ENCODE results near the gene CCDC73.
A peak's percentile ranks its signal among the peaks of the same experiment; 100 is the strongest.
"Not testable (repeated sequence)": the region's sequence is repeated elsewhere in the genome, so short reads cannot be mapped to it uniquely, and the experiment has no call there.

The CCDC73 gene

GRCh38 chr11:32792948-32793475 is 1.4 kb downstream of the CCDC73 start:
- peak; percentile 18 for DNase-seq

GRCh38 chr11:32792111-32792947 is 2.1 kb downstream of the CCDC73 start:
- DNase-seq, result no peak

- no peak for DNase-seq
Observed at GRCh38 chr11:32790916-32791315, 3.5 kb downstream of the CCDC73 start.

- no peak for DNase-seq
Observed at GRCh38 chr11:32786811-32787210, 7.7 kb downstream of the CCDC73 start.

GRCh38 chr11:32785262-32785661 is 9.2 kb downstream of the CCDC73 start:
- no peak for DNase-seq

GRCh38 chr11:32781721-32782120 is 12.7 kb downstream of the CCDC73 start:
- DNase-seq, result no peak

- DNase-seq, result not testable (repeated sequence)
Observed at GRCh38 chr11:32780839-32781238, 13.6 kb downstream of the CCDC73 start.

- no peak for DNase-seq
Observed at GRCh38 chr11:32779136-32779535, 15.3 kb downstream of the CCDC73 start.

GRCh38 chr11:32775908-32776307 is 18.6 kb downstream of the CCDC73 start:
- DNase-seq, result no peak

- no peak for DNase-seq
Observed at GRCh38 chr11:32774081-32774480, 20.4 kb downstream of the CCDC73 start.

- DNase-seq, result no peak
Observed at GRCh38 chr11:32772731-32773130, 21.7 kb downstream of the CCDC73 start.

GRCh38 chr11:32761774-32762173 is 32.7 kb downstream of the CCDC73 start:
- not testable (repeated sequence) for DNase-seq

GRCh38 chr11:32758291-32758690 is 36.2 kb downstream of the CCDC73 start:
- DNase-seq, result no peak

- DNase-seq, result not testable (repeated sequence)
Observed at GRCh38 chr11:32753181-32753580, 41.3 kb downstream of the CCDC73 start.

- no peak for DNase-seq
Observed at GRCh38 chr11:32752001-32752400, 42.5 kb downstream of the CCDC73 start.

- DNase-seq, result no peak
Observed at GRCh38 chr11:32751381-32751780, 43.1 kb downstream of the CCDC73 start.

- DNase-seq, result no peak
Observed at GRCh38 chr11:32729976-32730375, 64.5 kb downstream of the CCDC73 start.

GRCh38 chr11:32723332-32723731 is 71.1 kb downstream of the CCDC73 start:
- no peak for DNase-seq

GRCh38 chr11:32722255-32722654 is 72.2 kb downstream of the CCDC73 start:
- DNase-seq, result no peak

GRCh38 chr11:32713496-32713895 is 81.0 kb downstream of the CCDC73 start:
- no peak for DNase-seq

- DNase-seq, result not testable (repeated sequence)
Observed at GRCh38 chr11:32708978-32709377, 85.5 kb downstream of the CCDC73 start.

- DNase-seq, result no peak
Observed at GRCh38 chr11:32706985-32707741, 87.3 kb downstream of the CCDC73 start.

- DNase-seq, result no peak
Observed at GRCh38 chr11:32705309-32706033, 89.0 kb downstream of the CCDC73 start.
